D721Med (cell line): ENCODE measurements around the gene APRT.

Experiments
- DNase-seq: peaks from one replicate; pipeline ENCODE4 v3.0.0; 2011; ENCODE audit warnings: low spot score; ENCODE audit not compliant: insufficient read length
- FAIRE-seq: peaks from 2 replicates; lab custom pipeline; 2011; peaks lifted over from hg19 to GRCh38; lab: Jason Lieb, UNC
- TF ChIP-seq, protein P1 (sequence below): IDR thresholded peaks from 2 replicates; pipeline ENCODE4 v1.5.1; 2012; ENCODE audit warnings: mild to moderate bottlenecking, control low read depth; ENCODE audit not compliant: insufficient read depth; ENCODE audit errors: missing control alignments

APRT gene

GRCh38 chr16:88848557-88848956, 36.8 kb upstream of the APRT start:
- DNase-seq, result no peak
- TF ChIP-seq, protein P1, sequence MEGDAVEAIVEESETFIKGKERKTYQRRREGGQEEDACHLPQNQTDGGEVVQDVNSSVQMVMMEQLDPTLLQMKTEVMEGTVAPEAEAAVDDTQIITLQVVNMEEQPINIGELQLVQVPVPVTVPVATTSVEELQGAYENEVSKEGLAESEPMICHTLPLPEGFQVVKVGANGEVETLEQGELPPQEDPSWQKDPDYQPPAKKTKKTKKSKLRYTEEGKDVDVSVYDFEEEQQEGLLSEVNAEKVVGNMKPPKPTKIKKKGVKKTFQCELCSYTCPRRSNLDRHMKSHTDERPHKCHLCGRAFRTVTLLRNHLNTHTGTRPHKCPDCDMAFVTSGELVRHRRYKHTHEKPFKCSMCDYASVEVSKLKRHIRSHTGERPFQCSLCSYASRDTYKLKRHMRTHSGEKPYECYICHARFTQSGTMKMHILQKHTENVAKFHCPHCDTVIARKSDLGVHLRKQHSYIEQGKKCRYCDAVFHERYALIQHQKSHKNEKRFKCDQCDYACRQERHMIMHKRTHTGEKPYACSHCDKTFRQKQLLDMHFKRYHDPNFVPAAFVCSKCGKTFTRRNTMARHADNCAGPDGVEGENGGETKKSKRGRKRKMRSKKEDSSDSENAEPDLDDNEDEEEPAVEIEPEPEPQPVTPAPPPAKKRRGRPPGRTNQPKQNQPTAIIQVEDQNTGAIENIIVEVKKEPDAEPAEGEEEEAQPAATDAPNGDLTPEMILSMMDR, result no peak
- no peak for FAIRE-seq

DNA sequence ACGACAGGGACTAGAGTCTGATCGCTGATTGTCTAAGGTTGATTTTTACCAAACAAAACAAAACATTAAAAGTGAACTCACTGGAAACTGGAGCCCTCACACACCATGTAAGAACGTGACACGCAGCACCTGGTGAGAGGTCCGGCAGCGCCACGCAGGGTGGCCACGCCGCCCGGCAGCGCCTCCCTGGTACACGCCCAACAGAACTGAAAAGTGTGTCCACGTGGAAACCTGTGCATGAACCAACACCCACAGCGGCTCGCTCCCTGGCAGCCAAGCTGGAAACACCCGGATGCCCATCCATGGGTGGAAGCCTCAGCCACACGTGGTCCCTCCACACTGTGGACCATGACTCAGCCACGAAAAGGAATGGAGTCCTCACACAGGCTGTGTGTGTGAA, 35.9 kb upstream of the APRT start:
- TF ChIP-seq, protein P1, result no peak
- no peak for DNase-seq

DNA sequence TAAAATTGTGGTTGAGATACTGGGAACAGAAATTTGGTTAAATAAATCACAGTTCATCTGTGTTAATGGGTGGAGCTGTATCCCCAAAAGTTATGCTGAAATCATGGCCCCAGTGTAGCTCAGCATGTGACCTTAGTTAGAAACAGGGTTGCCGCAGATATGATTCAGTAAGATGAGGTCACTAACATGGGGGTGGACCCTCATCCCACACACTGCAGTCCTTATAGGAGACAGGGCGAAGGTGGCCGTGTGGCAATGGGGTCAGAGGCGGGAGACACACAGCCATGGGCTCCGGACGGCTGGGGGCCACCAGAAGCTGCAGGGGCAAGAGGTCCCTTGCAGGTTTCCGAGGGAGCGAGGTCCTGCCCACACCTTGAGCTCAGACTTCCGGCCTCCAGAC, 34.4 kb upstream of the APRT start:
- TF ChIP-seq, protein P1, result no peak
- DNase-seq (no peak), FAIRE-seq (no peak)

More for the DNA sequence above, 35.9 kb upstream of the APRT start:
- no peak for FAIRE-seq

GRCh38 chr16:88844419-88845036, 32.8 kb upstream of the APRT start:
- DNase-seq, result no peak
- TF ChIP-seq, protein P1, result no peak
- no peak for FAIRE-seq

DNA sequence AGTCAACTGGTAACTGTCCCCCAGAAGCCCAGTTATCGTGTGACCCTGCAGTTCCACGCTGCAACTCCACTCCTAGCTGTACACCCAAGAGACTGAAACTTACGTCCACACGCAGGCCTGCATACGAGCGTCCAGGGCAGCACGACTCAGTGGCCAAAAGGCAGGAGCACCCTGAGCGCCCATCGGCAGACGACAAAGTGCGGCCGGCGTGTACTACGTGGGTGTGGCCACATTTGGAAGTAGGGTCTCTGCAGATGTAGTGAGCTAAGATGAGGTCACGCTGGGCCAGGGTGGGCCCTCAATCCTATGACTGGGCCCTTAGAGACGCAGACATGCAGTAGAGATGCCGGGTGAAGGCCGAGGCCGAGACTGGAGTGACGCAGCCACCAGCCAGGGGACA, 31.5 kb upstream of the APRT start:
- TF ChIP-seq, protein P1, result no peak
- FAIRE-seq, result no peak
- DNase-seq, result no peak

DNA sequence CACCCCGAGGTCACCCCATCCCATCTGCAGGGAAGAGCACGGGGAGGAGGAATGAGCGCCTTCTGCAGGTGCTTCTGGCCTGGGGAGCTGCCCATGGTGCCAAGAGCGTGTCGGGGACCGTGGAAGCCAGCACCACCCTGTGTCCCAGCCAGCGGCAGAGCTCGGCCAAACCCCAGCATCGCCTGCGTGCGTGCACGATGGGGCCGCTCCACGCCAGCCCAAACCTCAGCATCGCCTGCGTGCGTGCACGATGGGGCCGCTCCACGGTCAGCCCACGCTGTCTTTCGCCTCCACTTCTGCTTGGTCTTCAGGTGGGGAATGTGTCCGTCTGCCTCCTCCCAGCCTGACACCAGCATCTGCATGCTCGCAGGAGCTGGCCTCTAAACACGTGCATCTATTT, 31.1 kb upstream of the APRT start:
- FAIRE-seq (no peak), DNase-seq (no peak)
- TF ChIP-seq, protein P1, result no peak

DNA sequence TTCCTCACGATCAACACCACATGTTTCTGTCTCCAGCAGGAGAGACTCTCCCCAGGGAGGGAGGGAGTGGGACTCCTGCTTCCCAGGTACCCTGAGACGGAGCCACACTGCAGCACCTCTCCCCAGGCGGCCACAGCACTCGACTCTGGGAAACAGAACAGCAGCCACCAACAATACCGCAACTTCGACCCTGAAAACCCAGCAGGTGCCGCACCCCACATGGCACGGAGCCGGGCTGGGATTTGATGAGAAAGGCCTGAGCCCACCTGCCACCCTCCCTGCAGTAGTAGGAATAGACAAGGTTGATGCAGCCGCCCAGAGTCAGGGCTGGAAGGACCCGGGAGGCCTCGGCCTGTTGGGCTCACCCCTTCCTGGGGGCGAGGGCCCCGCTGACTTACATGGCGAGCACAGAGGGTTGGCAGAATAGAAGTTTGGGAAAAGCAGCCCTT, 30.6 kb upstream of the APRT start:
- no peak for DNase-seq
- no peak for FAIRE-seq
- TF ChIP-seq, protein P1, result no peak
